ENCODE results near the gene GJD3. TPM values are rescaled to one million over a fixed set of nuclear protein-coding genes. Genes with fewer than 3 reads are reported as not detected.

Gene GJD3
- total and polyA plus RNA-seq, 2 donors (not counting 3 experiments of a cell fraction or from before 2014, with no cell fraction given): 0.10 to 0.40 TPM

DNA sequence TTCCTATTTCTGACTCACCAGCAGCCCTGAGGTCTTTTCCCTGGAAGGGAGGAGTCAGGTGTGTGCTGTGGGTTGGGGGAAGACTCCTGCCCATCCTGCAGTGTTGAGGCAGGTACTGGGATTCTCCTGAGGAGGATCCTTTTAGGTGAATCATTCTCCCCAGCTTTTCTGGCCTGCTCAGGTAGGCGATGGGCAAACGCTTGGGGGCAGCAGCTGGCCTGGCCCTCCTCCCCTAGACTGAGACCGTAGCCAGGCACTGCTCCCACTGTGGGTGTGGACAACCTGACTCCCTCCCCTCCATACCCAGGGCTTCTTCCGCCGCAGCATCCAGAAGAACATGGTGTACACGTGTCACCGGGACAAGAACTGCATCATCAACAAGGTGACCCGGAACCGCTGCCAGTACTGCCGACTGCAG lies 15.1 kb downstream of the GJD3 start:
- ChIA-PET POLR2A (no interaction called here), CTCF (interaction anchor here (10.6 to 18.3 kb wide), 2 partner anchors 32 to 44 kb away, joined by 109 to 530 read pairs; partner anchors contain the start of gene RARA)
- intact Hi-C loops (cut with micrococcal nuclease): loop anchor here (5.0 kb wide), 1 partner anchor 132 kb away; the partner anchor contains the start of gene WIPF2
- no peaks in the 10 kb centered on the region for H4K20me1 ChIP-seq (replicated peaks; ENCODE audit: control insufficient read depth, extremely low read depth, insufficient read depth, low read length)
- H3K4me1 ChIP-seq (ENCODE audit: control insufficient read depth, extremely low read depth, insufficient read depth, low read length): peaks cover 53% of the 10 kb centered on the region
- dilution Hi-C loops (cut with MboI; ENCODE audit: extremely low pct_ligation_motif_present, low sequenced_read_pairs): no loop called here
- peak; percentile 54 for FAIRE-seq
- H3K9me1 ChIP-seq (replicated peaks; ENCODE audit: control insufficient read depth, extremely low read depth, insufficient read depth, low read length): no peaks in the 10 kb centered on the region
- H3K4me2 ChIP-seq (ENCODE audit: insufficient read depth, low read length): no peak overlapping the region
- H2AFZ ChIP-seq (ENCODE audit: low read depth, low read length): no peak overlapping the region
- H3K27me3 ChIP-seq (ENCODE audit: control insufficient read depth in 2 of 2, insufficient read depth in 2 of 2, low read length in 2 of 2): no peaks in the 10 kb centered on the region
- BruUV-seq (replicated peaks): no TSS peak
- peaks cover 3 to 40% of the 10 kb centered on the region in 2 experiments for H3K36me3 ChIP-seq (ENCODE audit: control insufficient read depth in 2 of 2, extremely low read depth in 1 of 2, insufficient read depth in 2 of 2, low read length in 2 of 2)
- no peak overlapping the region for H3K4me3 ChIP-seq (replicated peaks in 1 of 3; ENCODE audit: insufficient read depth in 1 of 3, low read depth in 1 of 3, low read length in 3 of 3)
- no peak for DNase-seq (ENCODE audit: low read depth, low spot score)
- no peaks in the 10 kb centered on the region for H3K9me3 ChIP-seq (replicated peaks; ENCODE audit: control insufficient read depth, insufficient read depth, low read length)
- no peak overlapping the region for H3K27ac ChIP-seq (ENCODE audit: insufficient read depth, low read depth, low read length)
- no peak overlapping the region for H3K9ac ChIP-seq (replicated peaks; ENCODE audit: extremely low read depth, insufficient read depth, low read length)
- peaks cover 53% of the 10 kb centered on the region for H3K79me2 ChIP-seq (ENCODE audit: control insufficient read depth, insufficient read depth, low read length)
- TF ChIP-seq, protein P1, sequence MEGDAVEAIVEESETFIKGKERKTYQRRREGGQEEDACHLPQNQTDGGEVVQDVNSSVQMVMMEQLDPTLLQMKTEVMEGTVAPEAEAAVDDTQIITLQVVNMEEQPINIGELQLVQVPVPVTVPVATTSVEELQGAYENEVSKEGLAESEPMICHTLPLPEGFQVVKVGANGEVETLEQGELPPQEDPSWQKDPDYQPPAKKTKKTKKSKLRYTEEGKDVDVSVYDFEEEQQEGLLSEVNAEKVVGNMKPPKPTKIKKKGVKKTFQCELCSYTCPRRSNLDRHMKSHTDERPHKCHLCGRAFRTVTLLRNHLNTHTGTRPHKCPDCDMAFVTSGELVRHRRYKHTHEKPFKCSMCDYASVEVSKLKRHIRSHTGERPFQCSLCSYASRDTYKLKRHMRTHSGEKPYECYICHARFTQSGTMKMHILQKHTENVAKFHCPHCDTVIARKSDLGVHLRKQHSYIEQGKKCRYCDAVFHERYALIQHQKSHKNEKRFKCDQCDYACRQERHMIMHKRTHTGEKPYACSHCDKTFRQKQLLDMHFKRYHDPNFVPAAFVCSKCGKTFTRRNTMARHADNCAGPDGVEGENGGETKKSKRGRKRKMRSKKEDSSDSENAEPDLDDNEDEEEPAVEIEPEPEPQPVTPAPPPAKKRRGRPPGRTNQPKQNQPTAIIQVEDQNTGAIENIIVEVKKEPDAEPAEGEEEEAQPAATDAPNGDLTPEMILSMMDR (IDR thresholded peaks at IDR 0.05; ENCODE audit: extremely low read depth in 1 of 2, insufficient read depth in 1 of 2, low read depth in 1 of 2, low read length in 2 of 2): no peak
- no peak for TF ChIP-seq MYC (IDR thresholded peaks at IDR 0.05; ENCODE audit: low read depth, low read length)
- TF ChIP-seq, protein P2, sequence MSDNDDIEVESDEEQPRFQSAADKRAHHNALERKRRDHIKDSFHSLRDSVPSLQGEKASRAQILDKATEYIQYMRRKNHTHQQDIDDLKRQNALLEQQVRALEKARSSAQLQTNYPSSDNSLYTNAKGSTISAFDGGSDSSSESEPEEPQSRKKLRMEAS (IDR thresholded peaks at IDR 0.05; ENCODE audit: insufficient read depth, insufficient read length): no peak
- TF ChIP-seq EZH2 (IDR thresholded peaks at IDR 0.05; ENCODE audit: borderline replicate concordance, low read depth, low read length, severe bottlenecking): no peak
- TF ChIP-seq GATA2 (IDR thresholded peaks at IDR 0.05; ENCODE audit: insufficient read depth, insufficient read length, low read depth, low read length): no peak
- TF ChIP-seq POLR2A (IDR thresholded peaks at IDR 0.05; ENCODE audit: low read depth, low read length): no peak
- TF ChIP-seq JUN (IDR thresholded peaks at IDR 0.05; ENCODE audit: borderline replicate concordance, insufficient read depth, insufficient read length, low read depth): no peak
- no peak for TF ChIP-seq FOS (IDR thresholded peaks at IDR 0.05; ENCODE audit: borderline replicate concordance, insufficient read depth, low read length)
- TF ChIP-seq POLR2AphosphoS5 (IDR thresholded peaks at IDR 0.05; ENCODE audit: insufficient read depth, low read depth, low read length): no peak

Measured in endothelial cell of umbilical vein (primary cell).